HG03342 (cell line): Measurements from ENCODE around the gene DNAJC1.
"Not testable (repeated sequence)": the region's sequence is repeated elsewhere in the genome, so short reads cannot be mapped to it uniquely, and the experiment has no call there.

ENCODE experiments used
- ATAC-seq: cut with Tn5 transposase; IDR thresholded peaks from one replicate; pipeline ENCODE4 v1.9.1; 2021; ENCODE audit warnings: mild to moderate bottlenecking, moderate library complexity; ENCODE audit not compliant: unreplicated experiment

The DNAJC1 gene

DNA sequence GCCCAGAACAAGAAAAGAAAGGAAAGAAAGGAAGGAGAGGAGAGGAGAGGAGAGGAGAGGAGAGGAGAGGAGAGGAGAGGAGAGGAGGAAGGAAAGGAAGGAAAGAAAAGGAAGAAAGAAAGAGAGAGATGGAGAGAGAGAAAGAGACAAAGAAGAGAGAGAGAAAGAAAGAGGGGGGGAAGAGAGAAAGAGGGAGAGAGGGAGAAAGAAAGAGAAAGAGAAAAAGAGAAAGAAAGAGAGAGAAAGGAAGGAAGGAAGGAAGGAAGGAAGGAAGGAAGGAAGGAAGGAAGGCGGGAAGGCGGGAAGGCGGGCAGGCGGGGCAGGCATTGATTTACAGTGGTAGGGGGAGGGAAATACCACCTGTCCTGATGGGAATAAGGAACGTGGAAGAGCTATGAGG, 92.7 kb downstream of the DNAJC1 start:
- no peak for ATAC-seq

GRCh38 chr10:21907436-21907835, 96.1 kb downstream of the DNAJC1 start:
- no peak for ATAC-seq

DNA sequence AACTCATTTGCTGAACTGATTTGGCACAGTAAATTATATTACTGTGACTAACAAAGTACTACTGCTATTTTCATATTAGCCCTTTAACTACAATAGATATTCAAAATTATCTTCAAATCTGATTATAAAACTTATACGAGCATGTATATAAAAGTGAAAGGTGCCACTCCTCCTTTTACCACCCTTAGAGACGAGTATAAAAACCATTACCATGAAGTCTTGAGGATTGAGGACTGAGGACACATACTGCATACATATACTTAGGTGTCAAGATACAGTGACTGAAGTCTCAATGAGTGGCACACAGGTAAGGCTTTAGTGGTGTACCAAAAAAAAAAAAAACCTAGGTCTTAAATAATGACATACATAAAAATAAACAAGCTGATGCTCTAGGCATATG, 98.6 kb downstream of the DNAJC1 start:
- no peak for ATAC-seq

DNA sequence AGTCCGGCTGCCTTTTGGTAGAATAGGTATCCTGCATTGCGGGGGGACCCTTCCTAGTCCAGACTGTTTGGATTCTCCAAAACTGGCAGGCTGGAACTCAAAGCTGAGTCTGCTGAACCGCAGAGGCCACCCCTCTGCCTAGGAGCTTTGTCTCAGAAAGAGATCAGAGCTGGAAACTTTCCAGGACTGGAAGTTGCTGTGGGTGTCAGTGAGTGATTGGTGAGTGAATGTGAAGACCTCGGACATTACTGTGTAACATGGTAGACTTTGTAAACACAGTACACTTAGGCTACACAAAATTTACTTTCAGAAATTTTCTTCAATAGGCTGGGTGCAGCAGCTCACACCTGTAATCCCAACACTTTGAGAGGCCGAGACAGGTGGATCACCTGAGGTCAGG, 103.8 kb downstream of the DNAJC1 start:
- no peak for ATAC-seq

DNA sequence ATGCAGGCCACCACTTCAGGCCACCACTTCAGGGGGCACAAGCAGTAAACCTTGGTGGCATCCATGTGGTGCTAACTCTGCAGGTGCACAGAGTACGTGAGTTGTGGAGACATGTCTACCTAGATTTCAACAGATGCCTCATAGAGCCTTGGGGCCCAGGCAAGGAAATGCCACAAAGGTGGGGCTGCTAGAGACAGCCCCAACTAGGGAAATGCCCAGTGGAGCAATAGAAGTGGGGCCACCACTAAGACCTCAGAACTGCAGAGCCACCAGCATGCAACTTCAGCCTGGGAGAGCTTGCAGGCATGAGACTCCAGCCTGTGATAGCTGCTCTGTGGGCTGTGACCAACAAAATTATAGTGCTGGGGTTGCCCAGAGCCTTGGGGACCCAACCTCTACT, 107.6 kb downstream of the DNAJC1 start:
- no peak for ATAC-seq

GRCh38 chr10:21894648-21895342, 108.7 kb downstream of the DNAJC1 start:
- ATAC-seq = no peak

DNA sequence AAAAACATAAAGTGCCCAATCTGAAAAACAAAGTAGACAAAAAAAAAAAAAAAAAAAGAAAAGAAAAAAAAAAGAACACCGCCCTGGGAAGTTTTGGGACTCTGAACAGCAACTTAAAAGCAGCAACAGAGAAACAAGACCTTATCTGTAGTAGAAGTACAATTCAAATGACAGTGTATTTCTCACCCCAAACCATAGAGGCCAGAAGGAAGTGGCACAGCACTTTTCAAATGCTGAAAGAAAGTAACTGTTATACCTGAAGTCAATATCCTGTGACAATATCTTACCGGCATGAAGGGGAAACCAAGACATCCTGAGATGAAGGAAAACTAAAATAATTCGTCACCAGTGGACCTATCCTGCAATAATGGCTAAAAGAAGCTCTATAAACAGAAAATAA, 112.1 kb downstream of the DNAJC1 start:
- no peak for ATAC-seq

- peak; percentile 32 for ATAC-seq
Observed at GRCh38 chr10:21889477-21890275, 113.9 kb downstream of the DNAJC1 start.

- ATAC-seq = peak; percentile 92
Observed at GRCh38 chr10:21888959-21889358, 114.6 kb downstream of the DNAJC1 start.

GRCh38 chr10:21885940-21886339, 117.6 kb downstream of the DNAJC1 start:
- ATAC-seq = no peak

DNA sequence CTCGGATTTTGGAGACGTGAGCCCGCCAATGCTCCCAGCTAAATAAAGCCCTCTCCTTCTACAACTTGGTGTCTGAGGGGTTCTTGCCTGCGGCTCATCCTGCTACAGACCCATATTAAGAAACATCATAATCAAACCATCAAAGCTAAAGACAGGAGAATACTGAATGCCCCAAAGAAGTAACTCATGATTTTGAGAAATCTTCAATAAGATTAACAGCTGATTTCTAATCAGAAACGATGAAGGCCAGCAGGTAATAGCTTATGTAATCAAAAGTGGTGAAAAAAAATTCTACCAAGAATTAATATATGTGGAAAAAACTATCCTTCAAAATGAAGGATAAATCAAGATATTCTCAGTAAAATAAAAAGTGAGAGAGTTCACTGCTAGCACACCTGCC, 130.3 kb downstream of the DNAJC1 start:
- ATAC-seq = no peak

DNA sequence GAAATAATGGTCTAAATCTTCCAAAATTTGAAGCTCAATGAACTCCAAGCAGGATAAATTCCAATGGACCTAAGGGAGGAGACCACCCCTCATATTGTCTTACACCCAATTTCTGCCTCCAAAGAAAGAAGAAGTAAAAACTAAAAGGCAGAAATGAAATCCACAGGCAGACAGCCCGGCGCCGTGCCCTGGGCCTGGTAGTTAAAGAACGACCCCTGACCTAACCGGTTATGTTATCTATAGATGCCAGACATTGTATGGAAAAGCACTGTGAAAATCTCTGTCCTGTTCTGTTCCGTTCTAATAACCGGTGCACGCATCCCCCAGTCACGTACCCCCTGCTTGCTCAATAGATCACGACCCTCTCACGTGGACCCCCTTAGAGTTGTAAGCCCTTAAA, 130.8 kb downstream of the DNAJC1 start:
- ATAC-seq = not testable (repeated sequence)

DNA sequence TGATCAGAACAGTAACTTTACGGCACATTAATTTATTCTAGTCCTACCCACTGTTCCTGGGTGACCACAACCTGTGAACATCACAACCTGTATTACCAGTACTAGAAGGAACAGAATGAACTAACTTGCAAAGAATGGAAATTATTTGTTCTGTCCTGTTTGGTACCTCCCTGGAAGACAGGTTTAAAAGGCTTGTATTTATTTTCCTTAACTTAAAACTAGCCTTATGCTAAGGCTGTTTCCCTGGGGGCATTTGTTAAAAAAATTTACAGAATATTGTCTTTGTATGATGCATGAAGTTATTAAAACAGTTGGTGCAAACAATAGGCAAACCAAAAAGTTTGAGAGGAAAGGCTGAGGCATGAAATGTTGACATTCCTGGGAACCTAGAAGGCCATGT, 132.7 kb downstream of the DNAJC1 start:
- no peak for ATAC-seq

DNA sequence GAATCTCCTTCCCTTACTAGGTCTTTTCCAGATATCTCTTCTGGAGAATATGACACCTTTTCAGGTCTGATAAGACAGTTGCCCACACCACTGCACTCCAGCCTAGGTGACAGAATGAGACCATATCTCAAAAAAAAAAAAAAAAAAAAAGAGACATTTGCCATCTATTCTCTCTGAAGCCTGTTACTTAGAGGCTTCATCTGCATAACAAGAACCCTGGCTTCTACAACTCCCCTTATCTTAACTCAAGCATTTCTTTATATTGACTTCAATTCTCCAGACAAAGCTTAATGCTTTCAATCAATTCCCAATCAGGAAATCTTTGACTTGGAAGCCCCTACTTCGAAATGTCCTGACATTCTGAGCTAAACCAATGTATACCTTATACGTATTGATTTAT, 134.4 kb downstream of the DNAJC1 start:
- ATAC-seq = not testable (repeated sequence)

GRCh38 chr10:21860718-21861117, 142.8 kb downstream of the DNAJC1 start:
- no peak for ATAC-seq

GRCh38 chr10:21858455-21858854, 145.1 kb downstream of the DNAJC1 start:
- ATAC-seq = no peak

GRCh38 chr10:21849607-21850006, 153.9 kb downstream of the DNAJC1 start:
- ATAC-seq = no peak

DNA sequence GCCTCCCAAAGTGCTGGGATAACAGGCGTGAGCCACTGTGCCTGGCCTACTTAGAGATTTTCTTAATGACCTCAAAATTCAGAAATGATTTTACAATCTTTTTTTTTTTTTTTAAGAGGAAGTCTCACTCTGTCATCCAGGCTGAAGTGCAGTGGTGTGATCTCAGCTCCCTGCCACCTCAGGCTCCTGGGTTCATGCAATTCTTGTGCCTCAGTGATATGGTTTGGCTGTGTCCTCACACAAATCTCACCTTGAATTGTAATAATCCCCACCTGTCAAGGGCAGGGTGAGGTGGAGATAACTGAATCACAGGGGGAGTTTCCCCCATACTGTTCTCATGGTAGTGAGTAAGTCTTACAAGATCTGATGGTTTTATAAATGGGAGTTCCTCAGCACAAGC, 159.9 kb downstream of the DNAJC1 start:
- no peak for ATAC-seq

DNA sequence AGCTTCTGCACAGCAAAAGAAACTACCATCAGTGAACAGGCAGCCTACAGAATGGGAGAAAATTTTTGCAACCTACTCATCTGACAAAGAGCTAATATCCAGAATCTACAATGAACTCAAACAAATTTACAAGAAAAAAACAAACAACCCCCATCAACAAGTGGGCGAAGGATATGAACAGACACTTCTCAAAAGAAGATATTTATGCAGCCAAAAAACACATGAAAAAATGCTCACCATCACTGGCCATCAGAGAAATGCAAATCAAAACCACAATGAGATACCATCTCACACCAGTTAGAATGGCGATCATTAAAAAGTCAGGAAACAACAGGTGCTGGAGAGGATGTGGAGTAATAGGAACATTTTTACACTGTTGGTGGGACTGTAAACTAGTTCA, 162.3 kb downstream of the DNAJC1 start:
- ATAC-seq = not testable (repeated sequence)

DNA sequence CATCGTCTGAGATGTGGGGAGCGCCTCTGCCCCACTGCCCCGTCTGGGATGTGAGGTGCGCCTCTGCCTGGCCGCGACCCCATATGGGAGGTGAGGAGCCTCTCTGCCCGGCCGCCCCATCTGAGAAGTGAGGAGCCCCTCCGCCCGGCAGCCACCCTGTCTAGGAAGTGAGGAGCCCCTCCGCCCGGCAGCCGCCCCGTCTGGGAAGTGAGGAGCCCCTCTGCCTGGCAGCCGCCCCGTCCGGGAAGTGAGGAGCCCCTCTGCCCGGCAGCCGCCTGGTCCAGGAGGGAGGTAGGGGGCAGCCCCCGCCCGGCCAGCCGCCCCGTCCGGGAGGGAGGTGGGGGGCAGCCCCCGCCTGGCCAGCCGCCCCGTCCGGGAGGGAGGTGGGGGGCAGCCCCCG, 166.0 kb downstream of the DNAJC1 start:
- not testable (repeated sequence) for ATAC-seq

DNA sequence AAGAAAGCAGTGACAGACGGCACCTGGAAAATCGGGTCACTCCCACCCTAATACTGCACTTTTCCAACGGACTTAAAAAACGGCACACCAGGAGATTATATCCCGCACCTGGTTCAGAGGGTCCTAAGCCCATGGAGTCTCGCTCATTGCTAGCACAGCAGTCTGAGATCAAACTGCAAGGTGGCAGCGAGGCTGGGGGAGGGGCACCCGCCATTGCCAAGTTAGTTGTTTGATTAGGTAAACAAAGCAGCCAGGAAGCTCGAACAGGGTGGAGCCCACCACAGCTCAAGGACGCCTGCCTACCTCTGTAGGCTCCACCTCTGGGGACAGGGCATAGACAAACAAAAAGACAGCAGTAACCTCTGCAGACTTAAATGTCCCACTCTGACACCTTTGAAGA, 169.0 kb downstream of the DNAJC1 start:
- ATAC-seq = not testable (repeated sequence)

GRCh38 chr10:21832821-21833130, 170.8 kb downstream of the DNAJC1 start:
- no peak for ATAC-seq
